Measurements from ENCODE around the gene PDYN.

DNA sequence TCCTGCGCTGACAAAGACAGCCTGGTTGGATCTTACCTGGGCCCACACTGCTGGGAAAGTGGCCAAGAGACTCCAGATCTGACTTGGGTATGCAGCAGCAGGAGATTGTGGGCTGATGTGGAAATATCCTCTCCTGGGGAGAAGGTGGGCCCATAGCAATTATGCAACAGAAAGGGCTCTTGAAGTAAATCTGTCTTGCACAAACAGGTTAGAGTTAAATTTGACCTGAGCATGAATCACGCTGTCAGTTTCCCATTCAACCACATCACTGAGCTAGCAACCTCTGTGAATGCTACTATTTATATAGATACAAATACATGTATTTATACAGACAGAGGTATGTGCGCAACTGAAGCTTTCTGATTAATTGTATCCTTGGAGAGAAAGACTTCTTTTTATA lies 28.3 kb upstream of the PDYN start:
- TF ChIP-seq CTCF (IDR thresholded peaks at IDR 0.05) (no peak), POLR2A (IDR thresholded peaks at IDR 0.05) (no peak)
